NOMO-1 treated with DMSO at 0.1 percent for 48 hours (cell line): ENCODE results near the gene FBLN2.
"Not testable (repeated sequence)": the region's sequence is repeated elsewhere in the genome, so short reads cannot be mapped to it uniquely, and the experiment has no call there.

Source experiments
- DNase-seq: peaks from one replicate; lab custom pipeline; 2025; ENCODE audit not compliant: unreplicated experiment; lab: John Stamatoyannopoulos, UW

FBLN2 gene

DNA sequence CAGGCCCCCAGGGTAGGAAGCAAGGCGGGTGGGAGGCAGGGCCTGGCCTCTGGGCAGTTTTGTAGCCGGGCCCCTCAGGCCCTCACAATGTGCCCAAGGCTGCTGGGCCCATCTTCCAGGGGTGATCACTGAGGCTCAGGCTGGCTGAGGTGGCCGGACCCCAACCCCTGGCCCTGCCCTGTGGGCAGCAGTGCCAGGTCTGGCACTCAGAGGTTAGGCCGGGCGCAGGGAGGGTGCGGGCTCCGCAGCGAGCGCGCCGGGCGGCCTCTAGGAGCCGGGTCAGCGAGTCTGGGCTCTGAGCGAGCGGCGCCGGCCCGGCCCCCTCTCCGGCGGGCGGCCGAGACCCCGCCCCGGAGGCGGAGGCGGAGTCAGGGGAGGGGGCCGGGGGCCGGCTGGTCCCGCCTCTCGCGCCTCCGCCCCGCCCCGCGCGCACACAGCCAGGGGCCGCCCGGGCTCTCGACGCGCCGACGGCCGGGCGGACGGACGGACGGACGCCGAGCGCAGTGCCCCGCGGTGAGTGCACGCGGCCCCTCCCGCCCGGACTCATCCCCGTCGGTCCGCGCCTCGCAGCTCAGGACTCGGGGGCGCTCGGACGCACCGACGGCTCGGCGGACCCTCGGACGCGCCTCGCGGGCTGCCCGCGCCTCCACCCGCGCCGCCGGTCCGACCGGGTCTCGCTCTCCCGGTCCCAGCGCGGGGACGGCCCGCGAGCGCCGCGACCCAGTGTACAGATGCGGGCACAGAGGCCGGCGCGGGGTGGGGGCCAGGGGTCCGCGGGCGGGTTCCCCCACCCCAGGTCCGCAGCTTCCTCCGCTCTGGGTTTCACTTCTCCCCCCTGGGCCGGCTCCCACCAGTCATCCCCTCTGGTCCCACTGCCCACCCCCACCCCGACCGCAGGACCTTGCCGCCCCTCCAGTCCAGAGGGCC is at the start of gene FBLN2:
TSS of gene FBLN2 (plus strand) at position 430 of the 927 bp plus-strand sequence. CDS start 21,231 bp downstream, outside the sequence.
- peak; percentile 18 for DNase-seq

DNA sequence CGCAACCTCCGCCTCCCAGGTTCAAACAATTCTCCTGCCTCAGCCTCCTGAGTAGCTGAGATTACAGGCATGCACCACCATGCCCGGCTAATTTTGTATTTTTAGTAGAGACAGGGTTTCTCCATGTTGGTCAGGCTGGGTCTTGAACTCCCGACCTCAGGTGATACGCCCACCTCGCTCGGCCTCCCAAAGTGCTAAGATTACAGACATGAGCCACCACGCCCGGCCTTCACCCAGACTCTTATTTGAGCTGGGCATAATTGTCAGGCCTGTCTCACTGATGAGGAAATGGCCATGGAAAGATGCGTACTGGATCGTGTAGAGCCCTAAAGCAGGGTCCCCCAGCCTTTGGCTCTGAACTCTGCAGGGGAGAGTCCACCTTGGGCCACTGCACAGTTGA is 49.7 kb upstream of the FBLN2 start:
- not testable (repeated sequence) for DNase-seq

DNA sequence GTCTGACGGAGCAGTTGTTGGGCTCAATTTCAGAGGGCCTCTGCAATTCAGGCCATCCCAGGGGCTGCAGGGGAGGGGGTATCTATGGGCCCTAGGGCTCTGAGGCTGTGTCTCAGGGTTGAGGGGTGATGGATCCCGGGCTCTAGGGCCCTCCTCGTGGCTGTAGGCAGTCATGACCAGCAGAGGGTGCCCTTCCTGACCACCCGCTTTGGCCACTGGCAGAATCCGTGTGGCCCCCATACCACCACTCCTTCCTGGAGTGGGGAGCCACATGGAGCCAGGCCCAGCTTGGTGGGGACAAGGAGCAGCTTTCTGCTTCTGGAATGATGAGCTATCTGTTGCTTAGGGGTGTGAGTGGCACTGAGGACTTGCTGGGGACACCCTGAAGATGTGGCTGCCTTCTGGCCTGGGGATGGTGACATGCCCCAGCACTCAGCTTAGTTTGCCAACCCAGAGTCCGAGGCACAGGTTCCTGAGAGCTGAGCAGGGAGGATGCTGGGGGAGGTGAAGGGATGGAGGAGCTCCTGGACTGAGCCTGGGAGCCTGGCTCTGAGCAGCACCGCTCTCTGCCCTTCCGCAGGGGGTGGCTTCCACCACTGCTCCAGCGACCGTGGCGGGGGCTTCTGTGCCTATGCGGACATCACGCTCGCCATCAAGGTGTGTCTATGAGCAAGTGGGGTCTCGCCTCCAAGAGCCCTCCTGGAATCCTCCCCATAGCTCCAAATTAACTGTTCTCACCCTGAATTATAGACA is 48.6 kb upstream of the FBLN2 start:
- no peak for DNase-seq

DNA sequence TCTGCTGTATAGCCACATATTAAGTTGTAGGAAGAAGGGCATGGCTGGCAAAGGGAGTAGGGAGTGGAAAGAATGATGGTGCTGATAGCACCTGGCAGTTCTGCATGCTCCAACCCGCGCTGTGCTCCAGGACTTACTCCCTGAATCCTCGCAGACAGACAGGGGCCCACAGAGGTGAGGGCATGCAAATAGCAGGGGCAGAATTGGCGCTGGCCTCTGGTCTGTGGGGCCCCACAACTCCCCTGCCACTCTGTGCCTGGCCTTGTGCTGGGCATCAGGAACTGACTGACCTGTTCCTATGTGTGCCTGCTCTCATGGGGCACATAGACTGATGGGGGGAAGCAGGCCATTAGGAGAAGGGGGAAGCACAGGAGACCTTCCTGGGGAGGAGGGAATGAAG is 47.9 kb upstream of the FBLN2 start:
- DNase-seq, result no peak

DNA sequence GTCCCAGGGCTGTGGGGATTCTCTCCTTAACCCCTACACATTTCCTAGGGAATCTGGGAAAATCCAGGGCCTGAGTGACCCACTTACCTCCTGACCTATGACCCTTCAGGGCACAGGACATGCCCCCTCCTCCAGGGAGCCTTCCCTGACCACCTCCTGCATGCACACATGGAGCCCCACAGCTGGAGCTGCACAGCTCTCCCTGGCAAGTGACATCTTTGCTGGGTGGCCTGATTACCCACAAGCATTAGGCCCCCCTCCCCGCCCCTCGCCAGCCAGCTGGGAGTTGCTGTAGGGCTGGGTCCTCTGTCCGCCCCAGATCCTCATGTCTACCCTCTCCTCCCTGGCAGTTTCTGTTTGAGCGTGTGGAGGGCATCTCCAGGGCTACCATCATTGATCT is 47.4 kb upstream of the FBLN2 start:
- DNase-seq, result no peak

DNA sequence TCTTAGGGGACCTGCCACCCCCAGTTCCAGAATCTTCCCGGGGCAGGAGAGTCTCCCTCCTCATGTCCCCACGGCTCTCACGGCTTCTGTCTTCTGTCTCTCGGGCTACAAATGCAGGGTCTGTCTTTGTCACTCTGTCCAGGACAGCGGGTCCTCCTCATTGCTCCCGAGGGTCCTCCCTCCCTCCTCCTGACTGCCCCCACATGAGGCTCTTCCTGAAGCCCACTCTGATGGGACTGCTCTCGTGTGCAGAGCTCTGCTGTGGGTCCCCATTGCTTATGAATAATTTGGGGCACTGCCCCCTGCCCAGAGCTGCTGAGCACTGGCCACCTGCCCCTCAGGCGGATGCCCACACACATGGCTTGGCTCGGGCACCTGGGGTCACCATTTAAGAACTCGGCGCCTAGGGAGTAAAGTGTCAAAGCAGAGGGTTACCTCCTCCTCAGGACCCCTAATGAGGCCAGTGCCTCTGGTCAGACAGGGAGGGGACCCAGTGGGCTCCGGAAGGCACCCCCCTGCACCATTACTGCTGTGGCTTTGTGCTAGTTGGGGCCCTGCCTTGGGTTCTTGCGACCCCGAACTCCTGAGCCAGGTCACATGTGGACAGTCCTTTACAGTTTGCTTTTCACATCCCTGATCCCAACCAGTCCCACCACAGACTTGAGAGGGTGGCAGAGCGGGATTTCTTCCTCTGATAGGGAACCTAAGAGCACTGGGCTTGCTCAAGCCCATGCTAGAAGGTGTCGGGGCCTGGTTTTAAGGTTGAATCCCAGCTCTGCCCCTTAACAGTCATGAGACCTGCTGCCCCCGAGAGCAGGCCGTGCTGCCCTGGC is 46.8 kb upstream of the FBLN2 start:
- no peak for DNase-seq

DNA sequence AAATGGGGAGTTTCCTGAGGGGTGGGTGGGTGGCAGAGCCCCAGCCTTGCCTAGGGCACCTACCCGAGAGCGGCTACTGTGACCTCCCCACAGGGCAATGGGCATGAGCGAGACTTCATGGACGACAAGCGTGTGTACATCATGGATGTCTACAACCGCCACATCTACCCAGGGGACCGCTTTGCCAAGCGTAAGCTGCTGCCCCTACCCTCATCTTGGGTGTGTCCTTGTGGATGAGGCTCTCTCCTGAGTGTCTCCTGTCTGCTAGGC is 46.2 kb upstream of the FBLN2 start:
- DNase-seq, result no peak

DNA sequence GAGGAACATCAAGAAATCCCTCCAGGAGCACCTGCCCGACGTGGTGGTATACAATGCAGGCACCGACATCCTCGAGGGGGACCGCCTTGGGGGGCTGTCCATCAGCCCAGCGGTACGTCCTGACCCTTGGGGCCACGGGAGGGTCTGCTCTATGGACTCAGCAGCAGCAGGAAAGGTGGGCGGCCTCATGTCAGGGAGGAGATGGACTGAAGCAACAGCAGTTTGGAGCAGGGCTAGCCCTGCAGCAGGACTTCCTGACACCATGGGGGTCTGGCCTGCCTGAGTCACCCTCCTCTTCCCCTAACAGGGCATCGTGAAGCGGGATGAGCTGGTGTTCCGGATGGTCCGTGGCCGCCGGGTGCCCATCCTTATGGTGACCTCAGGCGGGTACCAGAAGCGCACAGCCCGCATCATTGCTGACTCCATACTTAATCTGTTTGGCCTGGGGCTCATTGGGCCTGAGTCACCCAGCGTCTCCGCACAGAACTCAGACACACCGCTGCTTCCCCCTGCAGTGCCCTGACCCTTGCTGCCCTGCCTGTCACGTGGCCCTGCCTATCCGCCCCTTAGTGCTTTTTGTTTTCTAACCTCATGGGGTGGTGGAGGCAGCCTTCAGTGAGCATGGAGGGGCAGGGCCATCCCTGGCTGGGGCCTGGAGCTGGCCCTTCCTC is 44.6 kb upstream of the FBLN2 start:
- DNase-seq, result no peak

DNA sequence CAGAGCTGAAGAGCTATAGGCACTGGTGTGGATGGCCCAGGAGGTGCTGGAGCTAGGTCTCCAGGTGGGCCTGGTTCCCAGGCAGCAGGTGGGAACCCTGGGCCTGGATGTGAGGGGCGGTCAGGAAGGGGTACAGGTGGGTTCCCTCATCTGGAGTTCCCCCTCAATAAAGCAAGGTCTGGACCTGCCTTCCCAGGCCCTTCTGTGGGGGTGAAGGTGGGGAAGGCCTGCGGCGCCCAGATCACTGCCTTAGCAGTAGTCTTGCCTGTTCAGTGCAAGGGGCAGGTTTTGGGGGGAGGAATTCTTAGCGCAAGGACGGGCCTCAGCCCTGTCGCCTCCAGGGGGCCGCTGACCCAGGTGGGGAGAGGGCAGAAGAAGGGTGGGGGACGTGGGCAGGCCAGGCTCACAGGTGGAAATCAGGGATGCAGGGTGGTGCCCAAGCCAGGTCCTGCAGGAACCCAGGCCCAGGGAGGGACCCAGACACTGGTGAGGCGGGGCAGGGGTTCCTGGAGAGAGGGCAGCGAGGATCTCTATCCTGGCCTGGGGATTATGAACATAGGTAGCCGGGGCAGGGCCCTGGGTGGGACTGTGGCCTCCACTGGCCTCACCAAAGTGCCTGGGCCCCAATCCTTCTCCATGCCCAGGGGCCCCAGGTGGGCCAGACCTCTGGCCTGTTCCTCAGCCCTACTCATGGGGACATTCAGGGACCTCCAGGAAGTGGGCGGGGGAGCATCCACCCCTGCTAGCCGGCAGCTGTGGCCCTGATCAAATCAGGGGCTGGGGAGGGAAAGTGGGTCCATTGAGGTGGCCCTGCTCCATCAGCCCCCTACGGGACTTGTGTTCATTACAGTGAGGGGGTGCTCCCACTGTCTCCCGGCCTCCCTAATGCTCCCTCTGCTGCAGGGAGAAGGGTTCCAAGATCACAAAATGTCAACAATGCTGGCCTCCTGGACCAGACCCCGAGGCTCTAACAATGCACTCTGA is 43.5 kb upstream of the FBLN2 start:
- DNase-seq, result no peak

DNA sequence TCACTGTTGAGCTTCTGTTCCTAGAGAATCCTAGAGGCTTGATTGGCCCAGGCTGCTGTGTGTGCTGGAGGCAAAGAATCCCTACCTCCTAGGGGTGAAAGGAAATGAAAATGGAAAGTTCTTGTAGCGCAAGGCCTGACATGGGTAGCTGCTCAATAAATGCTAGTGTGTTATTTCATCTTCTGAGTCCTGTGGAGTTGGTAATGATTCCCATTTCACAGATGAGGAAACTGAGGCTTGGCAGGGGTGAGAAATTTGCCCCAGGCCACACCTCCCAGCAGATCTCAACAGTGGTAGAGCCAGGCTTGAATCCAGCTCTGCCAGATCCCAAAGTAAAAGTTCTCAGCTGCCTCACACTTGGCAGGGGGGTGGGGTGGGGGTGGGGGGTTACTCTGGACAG is 42.7 kb upstream of the FBLN2 start:
- no peak for DNase-seq

DNA sequence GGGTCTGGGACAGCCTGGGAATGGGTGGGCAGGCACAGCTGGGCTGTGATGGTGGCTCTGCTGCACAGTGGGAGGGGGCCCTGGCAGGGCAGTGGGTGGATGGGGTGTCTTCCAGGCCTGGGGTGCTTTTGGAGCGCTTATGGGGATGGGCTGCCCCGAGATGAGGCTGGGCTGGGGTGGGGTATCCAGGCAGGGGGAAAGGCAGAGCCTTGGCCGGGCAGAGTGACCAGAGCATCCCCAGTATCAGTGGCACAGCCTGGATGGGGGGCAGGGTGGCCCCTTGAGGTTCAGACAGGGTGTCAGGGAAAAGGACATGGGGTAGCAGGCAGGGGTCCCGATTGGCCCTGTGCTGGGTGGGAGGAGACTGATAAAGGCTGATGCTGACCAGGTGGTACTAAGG is 42.2 kb upstream of the FBLN2 start:
- DNase-seq, result no peak

DNA sequence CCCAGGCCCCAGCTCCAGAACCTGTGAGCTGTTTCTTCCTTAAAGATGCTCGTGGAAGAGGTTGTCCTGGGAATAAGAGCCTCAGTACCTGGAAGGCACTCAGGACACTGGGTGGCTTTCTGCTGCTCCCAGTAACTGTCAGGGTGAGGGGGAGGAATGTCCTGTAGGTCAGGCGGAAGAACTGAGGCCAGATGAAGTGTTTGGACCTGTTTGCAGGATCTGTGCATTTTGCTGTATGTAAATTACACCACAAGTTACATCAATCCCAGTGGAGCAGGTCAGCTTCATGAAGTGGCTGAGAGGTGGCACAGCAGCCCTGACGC is 41.7 kb upstream of the FBLN2 start:
- DNase-seq, result no peak

DNA sequence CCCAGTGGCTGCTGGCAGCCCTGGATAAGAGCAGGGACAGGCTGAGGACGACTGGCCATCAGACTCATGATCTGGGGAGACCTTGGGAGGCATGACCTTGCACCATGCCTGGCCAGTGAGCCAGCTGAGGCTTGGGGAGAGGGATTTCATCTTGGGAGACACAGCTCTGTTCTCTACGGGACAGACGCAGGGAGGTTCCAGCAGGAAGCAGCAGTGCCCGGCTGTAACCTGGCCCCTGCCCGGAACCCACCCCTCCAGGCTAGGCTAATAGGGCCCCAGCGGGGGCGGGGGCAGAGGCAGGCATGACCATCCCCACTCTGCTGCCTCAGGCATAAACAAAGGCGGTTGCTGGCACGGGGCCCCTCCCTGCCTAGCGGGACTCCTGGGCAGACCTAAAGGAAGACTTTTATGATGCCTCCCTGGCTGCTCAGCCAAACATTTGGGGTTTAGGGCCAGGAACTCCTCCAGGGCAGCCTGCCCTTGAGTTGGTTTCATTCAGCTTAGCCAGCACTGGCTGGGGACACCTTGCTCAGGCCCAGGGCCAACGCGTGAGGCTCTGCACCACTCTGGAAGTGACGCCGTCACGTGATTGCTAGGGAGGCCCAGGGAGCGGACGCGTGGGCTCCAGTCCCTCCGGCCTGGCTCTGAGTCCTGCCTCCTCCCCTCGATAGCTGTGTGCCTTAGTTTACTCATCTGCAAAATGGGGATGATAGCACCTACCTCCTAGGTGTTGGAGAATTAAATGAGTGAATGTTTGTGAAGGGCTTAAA is 41.2 kb upstream of the FBLN2 start:
- DNase-seq, result no peak

DNA sequence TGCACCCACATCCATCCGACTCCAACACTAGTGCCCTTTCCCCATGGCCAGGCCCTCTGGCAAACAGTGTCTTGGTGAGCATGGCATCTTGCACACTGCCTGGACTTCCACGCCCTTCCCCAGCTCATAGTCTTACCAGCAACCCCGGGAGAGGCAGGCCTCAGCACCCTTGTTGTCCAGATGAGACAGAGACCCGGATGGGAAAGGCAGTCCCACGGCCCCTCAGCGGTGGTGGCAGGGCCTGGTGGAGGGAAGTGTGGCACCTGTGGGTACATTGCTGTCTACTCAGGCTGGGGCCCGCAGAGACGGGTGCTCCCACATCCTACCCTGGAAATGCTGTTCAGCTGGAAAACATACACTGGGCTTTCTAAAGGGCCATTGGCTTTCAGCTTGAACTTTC is 40.4 kb upstream of the FBLN2 start:
- no peak for DNase-seq

DNA sequence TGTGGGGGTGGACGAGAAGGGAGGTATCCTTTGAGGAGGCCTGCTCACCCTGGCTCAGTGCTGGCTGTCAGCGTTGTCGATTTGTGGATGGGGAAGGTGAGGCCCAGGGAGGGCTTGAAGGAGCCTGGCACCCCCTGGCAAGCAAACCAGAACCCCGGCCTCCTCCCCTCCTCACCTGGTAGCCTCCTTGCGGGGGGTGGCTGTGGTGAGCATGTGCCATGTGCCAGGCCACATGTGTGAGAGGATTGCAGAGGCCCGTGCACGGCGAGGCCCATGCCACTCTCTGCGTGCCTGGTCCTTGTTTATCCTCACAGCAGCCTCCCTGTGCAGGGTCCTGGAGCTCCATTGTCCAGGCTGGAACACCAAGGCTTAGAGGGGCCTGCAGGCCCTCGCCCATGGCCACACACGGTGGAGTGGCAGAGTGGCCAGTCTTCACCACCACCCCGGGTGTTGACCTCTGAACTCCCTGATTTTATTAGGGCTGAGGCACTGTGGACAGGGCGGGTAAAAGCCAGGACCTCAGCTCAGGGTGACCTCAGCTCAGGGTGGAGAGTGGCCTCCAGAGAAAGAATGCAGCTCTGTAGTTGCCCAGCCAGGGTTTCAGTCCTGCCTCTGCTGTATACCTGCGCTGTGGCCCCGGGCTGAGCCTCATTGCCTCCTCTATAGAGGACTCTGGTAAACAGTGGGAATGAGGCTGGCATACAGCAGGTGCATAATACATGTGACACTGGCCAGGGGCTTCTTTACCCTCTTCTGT is 39.7 kb upstream of the FBLN2 start:
- no peak for DNase-seq

DNA sequence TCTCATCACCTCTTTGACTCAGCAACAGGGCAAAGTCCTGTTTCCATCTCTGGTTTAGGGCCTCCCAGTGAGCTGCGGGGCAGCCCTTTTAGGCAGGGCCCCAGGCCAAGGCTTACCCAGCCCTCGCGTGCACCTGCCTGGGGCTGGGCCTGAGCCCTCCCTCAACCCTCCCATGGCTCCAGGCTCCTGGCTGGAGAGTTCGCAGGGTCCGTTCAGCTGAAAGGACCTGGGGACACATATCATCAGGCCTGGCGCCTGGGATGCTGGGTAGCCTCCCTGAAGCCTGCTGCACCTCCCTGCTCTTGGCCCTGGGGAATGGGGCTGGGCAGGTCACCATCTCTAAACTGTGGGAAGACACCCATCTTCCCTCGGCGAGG is 39.1 kb upstream of the FBLN2 start:
- no peak for DNase-seq

DNA sequence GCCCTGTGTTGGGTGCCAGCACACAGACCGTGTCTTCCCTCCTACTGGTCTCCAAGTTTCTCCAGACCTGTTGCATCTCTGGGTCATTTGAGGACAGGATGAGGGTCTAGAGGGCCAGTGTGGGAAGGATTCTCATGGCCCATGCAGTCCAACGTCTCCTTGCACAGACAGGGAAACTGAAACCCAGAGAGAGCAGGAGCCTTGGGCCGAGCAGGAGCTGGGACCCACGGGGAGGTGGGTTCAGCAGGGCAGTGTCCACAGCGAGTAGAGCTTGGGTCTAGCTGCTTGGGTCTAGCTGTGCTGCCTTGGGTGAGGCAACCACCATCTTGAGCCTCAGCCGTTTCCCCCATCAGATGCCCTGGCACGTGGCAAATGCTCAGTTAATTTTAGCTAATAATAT is 36.5 kb upstream of the FBLN2 start:
- no peak for DNase-seq

DNA sequence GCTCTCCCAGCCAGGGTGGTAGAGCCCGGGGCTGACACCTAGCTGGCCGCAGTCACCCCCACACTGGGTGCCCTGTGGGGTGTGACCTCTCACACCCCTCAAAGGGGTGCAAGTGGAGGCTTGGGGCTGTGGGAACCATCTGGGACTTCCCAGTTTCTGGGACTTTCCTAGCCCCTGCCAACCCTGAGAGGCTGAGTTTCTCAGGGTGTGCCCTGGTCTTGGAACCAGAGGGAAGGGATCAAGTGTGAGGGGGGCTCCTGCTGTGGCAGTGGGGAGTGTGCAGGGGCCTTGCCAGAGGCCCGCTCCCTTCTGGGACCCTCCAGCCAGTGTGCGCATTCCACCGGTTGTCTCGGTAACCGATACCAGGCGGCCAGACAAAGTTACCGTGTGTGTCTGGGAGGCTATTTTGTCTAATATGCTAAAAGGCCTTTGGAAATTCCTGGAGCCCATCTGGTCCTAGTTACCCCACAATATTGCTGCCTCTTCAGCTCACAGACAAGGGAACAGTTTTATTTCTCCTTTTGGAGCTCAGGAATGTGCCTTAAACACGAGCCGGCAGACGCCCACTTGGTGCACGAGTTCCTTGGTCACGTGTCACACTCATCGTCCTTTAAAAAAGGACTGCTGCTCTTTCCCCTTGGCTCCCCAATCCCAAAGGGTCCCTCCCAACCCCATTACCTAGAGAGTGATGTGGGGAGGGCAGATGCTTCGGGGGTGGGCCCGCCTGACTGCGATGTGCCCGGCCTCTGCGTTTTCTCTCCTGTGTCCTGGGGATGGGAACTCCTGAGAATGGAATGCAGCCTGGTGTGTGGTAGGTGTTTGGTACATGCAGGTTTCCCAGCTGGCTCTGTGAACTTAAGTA is 35.6 kb upstream of the FBLN2 start:
- no peak for DNase-seq
